ENCODE measurements around the gene MSI2.
A peak's percentile ranks its signal among the peaks of the same experiment; 100 is the strongest.

Gene MSI2

GRCh38 chr17:57332501-57332900, 76.2 kb downstream of the MSI2 start:
- peak in 1 of 10 donors; percentile 15 for DNase-seq
- intact Hi-C loops (cut with DNase I) = no loop called here

DNA sequence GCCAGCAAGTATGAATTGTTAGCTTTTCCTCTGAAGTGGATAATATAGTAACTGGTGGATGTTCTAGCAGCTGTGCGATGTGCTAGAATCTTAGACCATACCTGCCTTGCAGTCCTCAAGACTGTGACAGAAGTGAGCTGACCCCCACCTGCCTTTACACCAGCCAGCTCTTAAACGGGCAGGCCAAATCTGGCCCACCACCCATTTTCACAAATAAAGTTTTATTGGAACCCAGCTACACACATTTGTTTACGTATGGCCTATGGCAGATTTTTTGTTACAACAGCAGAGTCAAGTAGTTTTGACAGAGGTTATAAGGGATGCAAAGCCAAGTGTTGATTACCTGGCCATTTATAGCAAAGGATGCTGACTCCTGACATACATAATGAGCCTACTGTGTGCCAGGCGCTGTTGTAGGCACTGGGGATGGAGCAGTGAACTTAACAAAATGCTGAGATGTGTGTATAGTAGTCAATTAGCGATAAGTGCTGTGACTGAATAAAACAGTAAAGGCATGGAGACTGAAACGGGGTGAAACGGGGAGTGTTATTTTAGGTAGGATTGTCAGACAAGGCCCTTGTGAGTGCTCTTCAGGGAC, 79.0 kb downstream of the MSI2 start:
- intact Hi-C loops (cut with DNase I) = no loop called here
- DNase-seq = peak in 1 of 10 donors; percentile 26

GRCh38 chr17:57337390-57337789, 81.1 kb downstream of the MSI2 start:
- intact Hi-C loops (cut with DNase I) = no loop called here
- DNase-seq = peak in 2 of 10 donors; percentile 72 to 81

DNA sequence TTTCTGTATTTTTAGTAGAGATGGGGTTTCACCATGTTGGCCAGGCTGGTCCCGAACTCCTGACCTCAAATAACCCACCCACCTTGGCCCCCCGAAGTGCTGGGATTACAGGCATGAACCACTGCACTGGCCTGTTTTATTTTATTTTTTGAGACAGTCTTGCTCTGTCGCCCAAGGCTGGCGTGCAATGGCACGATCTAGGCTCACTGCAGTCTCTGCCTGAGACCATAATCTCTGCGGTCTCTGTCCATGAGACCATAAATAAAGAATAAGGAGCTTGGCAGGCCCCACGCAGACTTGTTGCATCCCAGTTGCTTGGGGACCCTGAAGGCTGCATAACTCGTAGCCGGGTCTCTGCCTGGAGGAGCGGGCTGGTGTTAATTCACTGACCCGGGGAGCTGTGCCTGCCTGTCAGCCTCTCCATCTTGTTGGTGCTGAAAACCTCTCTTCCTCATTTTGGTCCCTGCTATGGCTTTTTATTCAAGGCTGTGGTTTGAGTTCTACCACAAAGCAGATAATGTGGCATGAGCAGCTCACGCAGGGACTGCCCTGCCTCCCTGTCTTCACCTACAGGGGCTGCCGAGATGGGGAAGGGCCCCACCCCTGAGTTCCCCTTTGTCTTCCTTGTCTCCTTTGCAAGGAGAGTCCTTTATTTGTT, 82.1 kb downstream of the MSI2 start:
- intact Hi-C loops (cut with DNase I) = no loop called here
- DNase-seq = peak in 1 of 10 donors; percentile 24

- intact Hi-C loops (cut with DNase I) = no loop called here
- no peak for DNase-seq
Measured at GRCh38 chr17:57340160-57340981, 84.0 kb downstream of the MSI2 start.

DNA sequence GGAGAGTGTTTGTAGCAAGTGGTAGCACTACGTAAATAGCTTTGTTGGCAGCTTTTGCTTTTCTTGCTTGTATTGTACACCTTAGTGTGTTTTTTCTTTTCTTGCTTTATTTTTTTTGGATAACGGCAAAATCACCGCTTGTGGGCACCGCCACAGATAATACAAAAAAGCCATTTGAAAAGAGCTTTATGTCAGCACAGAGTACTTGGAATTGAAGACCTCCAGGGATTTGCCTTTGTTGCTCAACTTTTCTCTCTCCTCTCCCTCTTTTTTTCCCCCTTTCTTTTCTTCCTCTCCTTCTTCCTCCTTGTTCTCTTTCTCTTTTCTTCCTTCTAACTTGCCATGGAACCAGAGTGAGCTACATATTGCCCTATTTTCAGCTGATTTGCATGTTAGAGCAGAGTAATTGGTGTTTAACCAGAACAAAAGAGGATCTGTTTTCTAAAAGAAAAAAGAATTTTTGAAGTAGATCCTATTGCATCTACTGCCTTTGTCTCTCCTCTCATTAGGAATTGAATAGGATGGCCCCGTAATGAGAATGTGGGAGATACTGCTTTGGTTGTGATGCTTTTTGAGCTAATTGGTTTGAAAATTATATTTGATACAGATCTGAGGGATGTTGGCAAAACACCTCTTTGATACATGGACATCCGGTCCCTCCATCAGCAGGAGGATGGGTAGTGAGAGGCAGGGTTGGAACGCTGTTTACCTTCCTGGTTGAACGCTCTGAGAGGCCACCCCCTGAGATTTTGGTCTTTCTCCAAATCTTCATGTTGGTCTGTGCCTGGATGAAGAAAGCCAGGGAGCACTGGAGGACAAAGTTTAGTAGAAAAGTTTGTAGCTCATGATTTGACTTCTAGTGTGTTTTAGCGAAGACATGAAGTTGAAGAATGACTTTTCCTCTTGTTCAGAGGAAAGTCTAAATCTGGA, 85.6 kb downstream of the MSI2 start:
- no peak for DNase-seq
- intact Hi-C loops (cut with DNase I) = no loop called here

- intact Hi-C loops (cut with DNase I) = no loop called here
- DNase-seq = no peak
Measured at GRCh38 chr17:57342963-57343589, 86.8 kb downstream of the MSI2 start.

GRCh38 chr17:57343717-57344116, 87.4 kb downstream of the MSI2 start:
- intact Hi-C loops (cut with DNase I) = no loop called here
- DNase-seq = no peak

GRCh38 chr17:57344261-57344660, 87.9 kb downstream of the MSI2 start:
- DNase-seq = no peak
- intact Hi-C loops (cut with DNase I) = no loop called here

- DNase-seq = no peak
- intact Hi-C loops (cut with DNase I) = no loop called here
Measured at GRCh38 chr17:57349541-57350247, 93.4 kb downstream of the MSI2 start.

DNA sequence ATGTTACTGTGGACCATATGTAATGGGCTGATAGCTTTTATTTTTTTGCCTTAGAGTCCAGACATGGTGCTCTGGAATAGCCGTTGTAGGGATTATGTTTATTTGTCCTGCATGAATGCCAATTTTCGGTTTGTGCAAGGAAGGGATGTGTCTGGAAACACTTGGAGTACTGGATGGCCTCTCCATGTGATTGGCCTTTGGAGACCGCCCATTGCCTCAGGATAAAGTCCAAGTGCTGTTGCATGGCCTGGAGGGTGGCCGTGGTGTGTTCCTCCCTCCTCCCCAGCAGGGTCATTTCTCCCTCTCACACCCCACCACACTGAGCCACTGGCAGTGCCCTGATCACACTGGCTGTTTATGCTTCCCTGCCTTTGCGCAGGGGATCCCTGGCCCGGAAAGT, 93.9 kb downstream of the MSI2 start:
- intact Hi-C loops (cut with DNase I) = no loop called here
- no peak for DNase-seq

GRCh38 chr17:57352665-57353175, 96.4 kb downstream of the MSI2 start:
- no peak for DNase-seq
- intact Hi-C loops (cut with DNase I) = no loop called here

GRCh38 chr17:57354673-57355072, 98.3 kb downstream of the MSI2 start:
- no peak for DNase-seq
- intact Hi-C loops (cut with DNase I) = no loop called here

GRCh38 chr17:57355090-57355859, 99.0 kb downstream of the MSI2 start:
- intact Hi-C loops (cut with DNase I) = no loop called here
- DNase-seq = no peak

DNA sequence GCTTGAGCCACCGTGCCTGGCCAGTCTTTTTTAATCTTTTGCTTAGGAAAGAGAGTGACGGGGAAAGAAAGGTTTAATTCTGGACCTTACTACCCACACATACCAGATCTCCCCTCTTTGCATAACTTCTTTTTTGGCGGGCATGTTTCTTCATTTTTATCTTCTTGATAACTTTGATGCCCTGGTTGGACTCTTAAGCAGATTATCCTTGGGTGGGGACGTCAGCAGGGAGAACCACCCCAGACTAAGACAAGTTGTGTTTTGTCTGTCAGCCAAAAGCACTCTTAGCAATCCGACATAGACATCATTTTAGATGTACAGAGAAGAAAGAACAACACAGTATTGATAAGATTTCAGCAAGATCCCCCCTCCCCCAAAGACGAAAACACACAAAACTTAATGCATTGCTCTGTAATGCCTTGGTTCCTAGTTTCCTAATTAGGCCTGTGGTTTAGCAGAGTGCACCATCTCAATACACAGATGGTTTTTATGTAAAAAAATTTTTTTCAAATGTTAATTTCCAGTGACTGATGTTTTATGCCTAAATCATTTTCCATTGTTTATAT, 99.9 kb downstream of the MSI2 start:
- DNase-seq = no peak
- intact Hi-C loops (cut with DNase I) = no loop called here

DNA sequence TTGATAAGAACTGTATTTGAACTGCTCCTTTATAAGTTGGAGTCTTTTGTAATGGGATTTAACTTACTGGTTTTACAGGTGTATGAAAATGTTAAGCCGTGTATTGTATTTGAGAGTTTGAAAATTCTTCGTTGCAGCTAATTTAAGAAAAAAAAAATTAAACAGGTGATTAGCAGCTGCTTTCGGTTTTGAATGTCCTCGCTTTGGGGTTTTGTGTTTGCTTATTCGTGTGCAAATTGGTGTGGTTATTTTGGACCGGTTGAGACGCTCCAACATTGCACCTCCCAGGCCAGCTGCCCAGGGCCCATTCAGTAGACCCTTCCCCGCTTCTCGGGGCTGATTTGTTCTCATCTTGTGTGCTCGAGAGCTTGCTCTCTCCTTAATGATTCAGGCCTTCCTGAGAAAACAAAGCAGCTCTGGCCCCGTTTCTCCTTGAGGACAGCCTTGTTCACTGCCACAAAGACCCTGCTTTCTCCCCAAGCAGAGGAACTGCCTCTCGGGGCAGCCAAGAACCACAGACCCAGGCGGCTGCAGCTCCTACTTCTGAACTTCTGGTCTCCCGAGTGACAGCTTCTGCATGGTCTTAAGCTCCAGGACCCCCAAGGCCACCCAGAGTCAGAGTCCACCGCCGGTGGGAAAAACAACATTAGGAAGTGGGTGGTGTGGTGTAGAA, 100.5 kb downstream of the MSI2 start:
- DNase-seq = peak in 7 of 10 donors; percentile 17 to 87 (median 31)
- intact Hi-C loops (cut with DNase I) = no loop called here

DNA sequence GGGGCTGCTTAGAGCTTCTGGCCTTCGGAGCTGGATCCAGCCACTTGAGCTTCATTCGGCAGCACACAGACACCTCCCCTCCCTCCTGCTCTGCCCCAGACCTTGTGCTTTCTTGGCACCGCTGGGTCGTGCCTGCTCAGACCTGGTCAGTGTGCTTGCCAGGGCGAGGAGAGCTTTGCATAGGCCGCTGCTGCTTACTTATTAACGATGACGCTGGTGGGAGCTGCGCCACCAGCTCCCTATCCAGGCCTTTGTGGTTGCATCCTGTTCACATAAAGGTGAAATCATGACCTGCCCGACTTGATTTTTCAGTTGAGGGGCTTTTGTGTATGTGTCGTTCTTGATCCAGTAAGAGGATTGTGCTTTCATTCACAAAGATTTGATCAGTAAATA, 101.1 kb downstream of the MSI2 start:
- intact Hi-C loops (cut with DNase I) = no loop called here
- peak in 5 of 10 donors; percentile 27 to 81 (median 42) for DNase-seq
